Effector memory CD8-positive, alpha-beta T cell (primary cell): ENCODE data around the gene CLCN7.

Experiments used
- ATAC-seq: fragments of 150-1000 bp; cut with Tn5 transposase; replicated peaks from 2 replicates; pipeline ENCODE4 v1.10.0; 2021; ENCODE audit warnings: mild to moderate bottlenecking, moderate library complexity
- DNase-seq, 3 experiments: peaks; one replicate each; pipeline ENCODE4 v3.0.0; 2021
- H3K27ac Mint-ChIP-seq, 2 donors: one replicate each; pipeline ENCODE4 v1.8.0; 2022; ENCODE audit warnings: mild to moderate bottlenecking in 2 of 2, mixed read lengths in 2 of 2, moderate library complexity in 2 of 2
- H3K27me3 Mint-ChIP-seq, 2 donors: one replicate each; pipeline ENCODE4 v1.8.0; 2022; ENCODE audit warnings: mixed read lengths in 2 of 2
- H3K36me3 Mint-ChIP-seq: one replicate; pipeline ENCODE4 v1.8.0; 2022; ENCODE audit warnings: mild to moderate bottlenecking, moderate library complexity, mixed read lengths; ENCODE audit not compliant: insufficient read depth
- H3K4me1 Mint-ChIP-seq, 2 donors: one replicate each; pipeline ENCODE4 v1.8.0; 2022; ENCODE audit warnings: low read depth in 2 of 2, mixed read lengths in 2 of 2
- H3K4me3 Mint-ChIP-seq, 2 donors: one replicate each; pipeline ENCODE4 v1.8.0; 2022; ENCODE audit warnings: mild to moderate bottlenecking in 2 of 2, mixed read lengths in 2 of 2, moderate library complexity in 2 of 2
- H3K9me3 Mint-ChIP-seq, 2 donors: one replicate each; pipeline ENCODE4 v1.8.0; 2022; ENCODE audit warnings: mixed read lengths in 2 of 2

Gene CLCN7

GRCh38 chr16:1429631-1430030, 45.2 kb downstream of the CLCN7 start:
- Mint-ChIP-seq H3K4me1 (no peaks in the 10 kb centered on the region), H3K9me3 (no peaks in the 10 kb centered on the region), H3K27ac (peak overlapping the region in 1 of 2 donors; percentile 46), H3K4me3 (no peak overlapping the region), H3K27me3 (peaks cover 0 to 11% of the 10 kb centered on the region in 2 donors), H3K36me3 (no peaks in the 10 kb centered on the region)
- no peak for ATAC-seq
- DNase-seq: no peak

- peak overlapping the region in 1 of 2 donors; percentile 46 for H3K27ac Mint-ChIP-seq
- ATAC-seq: no peak
- peaks cover 0 to 11% of the 10 kb centered on the region in 2 donors for H3K27me3 Mint-ChIP-seq
- H3K9me3 Mint-ChIP-seq: no peaks in the 10 kb centered on the region
- H3K4me1 Mint-ChIP-seq: no peaks in the 10 kb centered on the region
- DNase-seq: no peak
- no peaks in the 10 kb centered on the region for H3K36me3 Mint-ChIP-seq
- no peak overlapping the region for H3K4me3 Mint-ChIP-seq
Measured at GRCh38 chr16:1429012-1429411, 45.8 kb downstream of the CLCN7 start.

DNA sequence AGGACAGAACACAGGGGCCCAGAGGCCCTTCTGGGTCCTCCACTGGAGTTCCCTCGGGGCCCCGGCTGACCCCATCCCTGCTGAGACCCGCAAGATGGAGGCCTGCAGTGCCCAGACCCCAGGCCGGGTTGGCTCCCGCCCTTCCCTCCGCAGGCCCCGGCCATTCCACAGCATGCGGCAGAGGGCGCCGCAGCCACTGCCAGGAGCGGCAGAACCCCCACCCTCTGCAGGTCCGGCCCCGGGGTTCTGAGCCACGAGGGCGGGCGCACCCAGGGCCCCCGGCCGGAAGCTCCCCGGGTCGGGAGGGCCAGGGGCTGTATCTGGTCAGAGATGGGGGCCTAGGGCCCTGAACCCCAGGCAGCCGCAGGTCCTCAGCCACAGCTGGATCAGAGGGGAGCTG, 46.3 kb downstream of the CLCN7 start:
- Mint-ChIP-seq H3K9me3 (no peaks in the 10 kb centered on the region), H3K36me3 (no peaks in the 10 kb centered on the region), H3K27ac (no peak overlapping the region), H3K4me3 (no peak overlapping the region), H3K4me1 (no peaks in the 10 kb centered on the region), H3K27me3 (peaks cover 0 to 11% of the 10 kb centered on the region in 2 donors)
- peak; percentile 63 for ATAC-seq
- DNase-seq: peak in 1 of 3 experiments; percentile 17

- Mint-ChIP-seq H3K4me3 (no peak overlapping the region), H3K9me3 (no peaks in the 10 kb centered on the region), H3K36me3 (no peaks in the 10 kb centered on the region), H3K27ac (no peak overlapping the region), H3K27me3 (peaks cover 0 to 11% of the 10 kb centered on the region in 2 donors), H3K4me1 (no peaks in the 10 kb centered on the region)
- DNase-seq: no peak
- ATAC-seq: no peak
Measured at GRCh38 chr16:1427473-1428461, 47.1 kb downstream of the CLCN7 start.

DNA sequence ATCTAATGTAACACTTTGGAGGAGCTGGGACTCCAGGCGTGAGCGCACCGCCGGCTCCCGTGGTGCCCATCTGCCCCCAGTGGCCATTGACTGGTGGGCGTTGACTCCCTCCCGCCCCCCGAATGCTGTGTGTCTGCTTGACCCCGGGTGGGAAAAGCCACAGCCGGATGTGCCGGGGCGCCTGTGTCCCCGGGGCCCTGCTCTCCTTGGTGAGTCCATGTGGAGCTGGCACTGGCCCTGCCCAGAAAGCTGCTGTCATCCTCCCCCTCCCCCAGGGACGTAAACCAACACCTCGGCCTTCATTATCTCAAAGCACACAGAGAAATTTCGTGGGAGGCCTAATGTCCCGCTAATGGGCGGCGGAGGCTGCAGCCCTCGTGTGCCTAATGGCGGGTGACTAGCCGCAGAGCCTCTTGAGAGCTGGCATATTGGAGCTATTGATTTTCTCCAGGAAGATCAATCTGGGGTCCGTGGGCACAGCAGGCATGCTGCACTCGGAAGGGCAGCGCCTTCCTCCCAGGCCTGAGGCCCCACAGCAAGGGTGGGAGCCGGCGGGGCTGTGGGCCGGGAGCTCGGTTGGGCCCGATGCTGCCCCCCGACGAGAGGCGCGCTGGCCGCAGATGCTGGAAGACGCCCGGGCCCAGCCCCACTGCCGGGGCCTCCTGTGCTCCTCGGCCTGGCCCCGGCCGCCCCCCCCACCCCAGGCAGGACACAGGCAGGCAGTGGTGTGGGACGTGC, 47.9 kb downstream of the CLCN7 start:
- Mint-ChIP-seq H3K4me1 (peaks cover 0 to 1% of the 10 kb centered on the region in 2 donors), H3K9me3 (no peaks in the 10 kb centered on the region), H3K27me3 (peaks cover 0 to 11% of the 10 kb centered on the region in 2 donors), H3K36me3 (no peaks in the 10 kb centered on the region), H3K4me3 (no peak overlapping the region), H3K27ac (no peak overlapping the region)
- DNase-seq (no peak), ATAC-seq (no peak)

DNA sequence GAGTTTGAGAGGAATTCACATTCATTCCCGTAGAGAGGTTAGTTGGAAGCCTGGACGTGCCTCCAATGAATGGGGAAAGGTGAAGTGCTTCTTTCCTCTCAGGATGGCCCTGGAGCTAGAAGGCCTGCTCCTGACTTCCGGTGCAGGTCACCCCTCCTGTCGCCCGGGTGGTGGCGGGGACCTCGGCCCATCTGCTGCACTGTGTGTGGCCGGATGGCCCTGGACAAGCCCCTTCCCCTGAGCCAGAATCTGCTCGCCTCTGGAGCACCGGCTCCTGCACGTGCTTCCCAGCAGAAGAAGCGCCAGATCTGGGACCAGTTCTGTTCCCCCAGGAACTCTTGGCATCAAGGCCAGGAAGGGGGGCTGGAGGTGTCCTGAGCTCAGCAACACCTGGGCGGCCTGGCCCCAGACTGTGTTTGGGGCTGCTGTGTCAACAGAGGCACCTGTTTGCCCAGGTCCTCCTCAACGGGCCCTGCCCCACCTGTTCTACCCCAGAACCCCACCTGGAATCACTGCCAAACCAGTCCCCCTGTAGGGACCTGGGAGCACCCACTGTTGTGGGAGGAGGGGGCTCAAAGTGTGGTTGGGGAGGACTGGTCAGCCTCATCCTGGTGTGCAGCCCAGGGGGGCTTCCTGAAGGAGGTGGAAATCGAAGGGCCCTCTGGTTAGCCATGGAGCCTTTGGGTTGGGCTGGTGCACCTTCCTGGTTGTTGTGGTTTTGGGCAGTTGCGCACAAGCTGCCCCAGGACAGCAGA, 49.0 kb downstream of the CLCN7 start:
- Mint-ChIP-seq H3K27me3 (peaks cover 0 to 11% of the 10 kb centered on the region in 2 donors), H3K27ac (no peak overlapping the region), H3K36me3 (peaks cover 6% of the 10 kb centered on the region), H3K4me1 (peaks cover 0 to 5% of the 10 kb centered on the region in 2 donors), H3K9me3 (no peaks in the 10 kb centered on the region), H3K4me3 (no peak overlapping the region)
- DNase-seq (no peak), ATAC-seq (no peak)

DNA sequence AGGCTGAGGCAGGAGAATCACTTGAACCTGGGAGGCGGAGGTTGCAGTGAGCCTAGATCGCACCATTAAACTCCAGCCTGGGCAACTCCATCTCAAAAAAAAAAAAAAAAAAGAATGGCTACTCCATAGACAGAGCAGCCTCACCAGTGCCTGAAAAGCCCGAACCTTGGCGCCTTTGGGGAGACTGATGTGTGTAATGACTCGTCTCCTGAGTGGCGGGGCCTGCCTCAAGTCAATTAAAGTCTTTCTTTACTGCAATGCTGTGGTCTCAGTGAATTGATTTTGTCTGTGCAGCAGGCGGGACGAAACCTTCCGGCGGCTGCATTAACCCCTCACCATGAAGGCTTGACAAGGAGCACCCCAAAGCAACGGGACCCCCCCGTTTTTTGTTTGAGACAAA, 50.8 kb downstream of the CLCN7 start:
- ATAC-seq (no peak), DNase-seq (no peak)
- peaks cover 14% of the 10 kb centered on the region for H3K36me3 Mint-ChIP-seq
- no peak overlapping the region for H3K27ac Mint-ChIP-seq
- H3K27me3 Mint-ChIP-seq: no peaks in the 10 kb centered on the region
- no peak overlapping the region for H3K4me3 Mint-ChIP-seq
- no peaks in the 10 kb centered on the region for H3K9me3 Mint-ChIP-seq
- H3K4me1 Mint-ChIP-seq: peaks cover 9 to 10% of the 10 kb centered on the region in 2 donors

DNA sequence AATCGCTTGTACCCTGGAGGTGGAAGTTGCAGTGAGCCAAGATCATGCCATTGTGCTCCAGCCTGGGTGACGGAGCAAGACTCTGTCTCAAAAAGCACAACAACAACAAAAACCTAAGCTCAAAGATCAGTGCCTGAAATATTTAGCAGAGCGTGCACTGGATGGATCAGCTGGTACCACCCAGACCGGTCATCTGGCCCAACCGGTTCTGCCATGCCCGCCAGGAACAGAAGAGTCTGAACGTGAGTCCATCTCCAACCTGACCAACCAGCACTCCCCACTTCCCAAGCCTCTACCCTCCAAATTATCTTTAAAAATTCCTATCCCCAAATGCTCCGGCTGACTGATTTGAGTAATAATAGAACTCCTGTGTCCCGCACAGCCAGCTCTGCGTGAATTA, 52.8 kb downstream of the CLCN7 start:
- no peak for ATAC-seq
- Mint-ChIP-seq H3K36me3 (peaks cover 14% of the 10 kb centered on the region), H3K27ac (peak overlapping the region; percentile 94 to 98), H3K4me3 (peak overlapping the region in 1 of 2 donors; percentile 27), H3K9me3 (no peaks in the 10 kb centered on the region), H3K27me3 (no peaks in the 10 kb centered on the region), H3K4me1 (peaks cover 10 to 17% of the 10 kb centered on the region in 2 donors)
- no peak for DNase-seq

DNA sequence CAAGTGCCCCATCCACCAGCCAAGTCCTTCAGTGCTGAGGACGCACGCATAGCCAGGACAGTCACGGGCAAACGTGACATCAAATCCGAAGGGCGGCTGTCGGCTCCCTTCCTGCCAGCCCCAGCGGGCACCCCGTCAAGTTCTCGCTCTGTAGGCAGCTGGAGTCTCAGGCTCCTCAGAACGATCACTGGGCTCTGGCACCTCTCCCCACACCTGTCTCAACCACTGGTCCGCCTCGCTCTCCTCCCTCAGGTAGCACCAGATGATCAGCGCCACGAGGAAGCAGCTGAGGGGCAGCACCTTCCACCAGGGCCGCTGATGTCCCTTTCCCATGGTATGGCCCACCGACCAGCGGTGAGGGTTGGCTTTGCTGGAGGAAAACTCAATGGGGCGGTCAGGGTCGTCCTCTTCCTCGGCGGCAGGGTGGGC, 54.7 kb downstream of the CLCN7 start:
- Mint-ChIP-seq H3K4me3 (peak overlapping the region; percentile 91 to 93), H3K27me3 (no peaks in the 10 kb centered on the region), H3K4me1 (peaks cover 12 to 23% of the 10 kb centered on the region in 2 donors), H3K27ac (peak overlapping the region; percentile 94 to 98), H3K9me3 (no peaks in the 10 kb centered on the region), H3K36me3 (peaks cover 18% of the 10 kb centered on the region)
- no peak for DNase-seq
- ATAC-seq: no peak

DNA sequence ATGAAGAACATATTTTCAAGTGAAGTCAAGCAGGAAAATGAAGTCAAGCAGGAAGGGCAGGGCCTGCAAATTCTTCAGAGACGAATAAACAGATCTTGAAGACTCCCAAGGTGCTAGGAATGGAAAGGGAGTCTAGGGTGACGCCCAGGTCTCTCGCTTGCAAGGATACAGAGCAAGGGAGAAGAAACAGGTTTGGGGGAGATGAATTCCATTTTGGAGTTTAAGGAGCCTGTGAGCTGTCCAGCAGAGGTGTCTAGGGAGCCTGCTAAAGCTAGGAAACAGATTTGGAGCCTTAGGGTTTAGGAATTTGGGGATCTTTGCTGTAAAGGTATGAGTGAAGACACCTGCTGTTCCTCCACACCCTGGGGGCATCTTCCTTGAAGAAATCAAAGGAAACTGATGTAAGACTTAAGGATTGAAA, 58.3 kb downstream of the CLCN7 start:
- Mint-ChIP-seq H3K4me3 (no peak overlapping the region), H3K4me1 (peaks cover 15 to 27% of the 10 kb centered on the region in 2 donors), H3K36me3 (peaks cover 43% of the 10 kb centered on the region), H3K27ac (peak overlapping the region in 1 of 2 donors; percentile 77), H3K27me3 (no peaks in the 10 kb centered on the region), H3K9me3 (no peaks in the 10 kb centered on the region)
- ATAC-seq (no peak), DNase-seq (no peak)

GRCh38 chr16:1414532-1415260, 60.1 kb downstream of the CLCN7 start, which contains the start of gene UNKL:
Gene UNKL (minus strand): TSS chr16:1414704. CDS start chr16:1414691, 13 bp downstream.
- no peaks in the 10 kb centered on the region for H3K9me3 Mint-ChIP-seq
- H3K4me3 Mint-ChIP-seq: peak within 1 kb of the TSS; percentile 83 to 89
- H3K36me3 Mint-ChIP-seq: peaks cover 39% of the 10 kb centered on the region
- peaks cover 10 to 17% of the 10 kb centered on the region in 2 donors for H3K4me1 Mint-ChIP-seq
- ATAC-seq (peak; percentile 67), DNase-seq (peak; percentile 65 to 71 (median 70))
- peak within 1 kb of the TSS; percentile 76 to 92 for H3K27ac Mint-ChIP-seq
- H3K27me3 Mint-ChIP-seq: no peaks in the 10 kb centered on the region

GRCh38 chr16:1413684-1414531, 60.9 kb downstream of the CLCN7 start:
- peaks cover 35% of the 10 kb centered on the region for H3K36me3 Mint-ChIP-seq
- no peaks in the 10 kb centered on the region for H3K9me3 Mint-ChIP-seq
- H3K4me1 Mint-ChIP-seq: peaks cover 8 to 17% of the 10 kb centered on the region in 2 donors
- H3K4me3 Mint-ChIP-seq: peak overlapping the region; percentile 82 to 83
- ATAC-seq (peak; percentile 62), DNase-seq (peak; percentile 43 to 61 (median 56))
- H3K27me3 Mint-ChIP-seq: no peaks in the 10 kb centered on the region
- peak overlapping the region; percentile 76 to 87 for H3K27ac Mint-ChIP-seq
